Activated CD4-positive, alpha-beta T cell treated with anti-CD3 and anti-CD28 coated beads, Interleukin-2, amount 50 U/mL, for 48 hours (primary cell): ENCODE results near the gene CSMD2.

ENCODE experiments used
- DNase-seq, 2 experiments: peaks; one replicate each; pipeline ENCODE4 v3.0.0-alpha.2; 2020

The CSMD2 gene

GRCh38 chr1:33948291-33948690 lies 216.7 kb downstream of the CSMD2 start:
- DNase-seq: no peak

DNA sequence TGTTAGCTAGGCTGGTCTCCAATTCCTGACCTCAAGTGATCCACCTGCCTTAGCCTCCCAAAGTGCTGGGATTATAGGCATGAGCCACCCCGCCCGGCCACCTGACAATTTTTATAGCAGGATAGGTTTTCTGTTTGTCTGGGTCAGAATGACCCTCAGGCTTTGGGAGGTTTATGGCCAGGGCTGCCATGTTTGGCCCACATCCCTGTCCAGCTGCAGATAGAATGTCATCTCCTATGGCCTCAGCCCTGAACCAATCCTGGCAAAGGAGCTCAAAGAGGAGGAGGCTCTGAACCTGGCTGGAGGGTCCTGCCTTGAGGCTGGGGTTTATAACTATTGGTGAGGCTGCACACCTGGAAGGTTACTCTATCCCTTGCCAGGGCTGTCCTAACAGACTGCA lies 218.2 kb downstream of the CSMD2 start:
- no peak for DNase-seq

GRCh38 chr1:33944846-33945245 lies 220.2 kb downstream of the CSMD2 start:
- DNase-seq: no peak

- no peak for DNase-seq
Measured at GRCh38 chr1:33943978-33944377, 221.1 kb downstream of the CSMD2 start.

GRCh38 chr1:33932871-33933270 lies 232.2 kb downstream of the CSMD2 start:
- DNase-seq: no peak

- DNase-seq: no peak
Measured at GRCh38 chr1:33931111-33931475, 233.9 kb downstream of the CSMD2 start.

DNA sequence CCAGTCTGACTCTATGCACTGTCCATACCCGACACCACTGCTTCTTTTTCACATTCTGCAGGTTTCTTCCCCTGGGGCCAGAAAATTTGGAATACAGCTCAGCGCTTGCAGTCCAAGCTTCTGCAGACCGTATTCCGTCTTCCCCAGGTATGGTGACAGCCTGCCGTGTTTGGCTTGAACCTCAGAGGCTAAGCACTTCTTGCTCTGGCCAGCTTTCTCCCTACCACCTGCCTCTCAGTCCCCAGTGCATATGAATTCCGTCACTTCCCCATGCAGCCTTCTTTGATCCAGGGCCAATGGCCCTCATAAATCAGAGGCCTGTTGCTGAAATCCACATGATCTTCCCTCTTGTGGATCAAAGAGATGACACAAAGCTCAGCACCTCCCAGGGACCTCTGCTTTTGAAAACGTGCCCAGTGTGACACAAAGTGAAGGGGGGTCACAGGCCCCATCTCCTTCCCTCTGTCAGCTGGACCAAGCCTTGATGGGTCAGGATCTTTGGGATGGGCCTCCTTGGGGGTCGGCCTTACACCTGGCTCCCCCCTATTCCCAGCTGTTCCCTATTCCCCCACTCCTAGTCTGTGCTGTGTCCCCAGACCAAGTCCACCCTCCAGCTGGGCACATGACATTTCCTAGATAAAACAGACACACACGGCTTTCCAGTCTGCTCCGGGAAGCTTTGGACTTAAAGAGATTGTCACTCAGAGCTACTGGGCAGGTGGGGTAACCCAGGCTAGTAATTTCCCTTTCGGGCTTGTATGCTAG lies 234.5 kb downstream of the CSMD2 start:
- no peak for DNase-seq

DNA sequence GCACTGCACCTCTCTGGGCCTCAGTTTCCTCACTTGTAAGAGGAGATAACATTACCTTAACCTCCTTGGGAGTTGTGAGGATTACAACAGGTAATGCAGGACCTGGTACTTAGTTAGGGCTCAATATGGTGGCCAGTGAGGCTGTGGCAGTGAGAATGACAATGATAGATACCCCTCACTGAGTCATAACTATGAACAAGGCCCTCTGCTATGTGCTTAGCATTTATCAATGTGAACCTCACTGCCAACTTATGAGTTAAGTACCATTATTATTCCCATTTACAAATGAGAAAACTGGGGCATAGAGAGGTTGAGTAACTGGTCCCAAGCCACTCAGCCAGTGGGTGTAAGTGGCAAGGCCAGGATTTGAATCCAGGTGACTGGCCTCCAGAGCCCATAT lies 236.8 kb downstream of the CSMD2 start:
- no peak for DNase-seq

GRCh38 chr1:33927721-33928120 lies 237.3 kb downstream of the CSMD2 start:
- no peak for DNase-seq

DNA sequence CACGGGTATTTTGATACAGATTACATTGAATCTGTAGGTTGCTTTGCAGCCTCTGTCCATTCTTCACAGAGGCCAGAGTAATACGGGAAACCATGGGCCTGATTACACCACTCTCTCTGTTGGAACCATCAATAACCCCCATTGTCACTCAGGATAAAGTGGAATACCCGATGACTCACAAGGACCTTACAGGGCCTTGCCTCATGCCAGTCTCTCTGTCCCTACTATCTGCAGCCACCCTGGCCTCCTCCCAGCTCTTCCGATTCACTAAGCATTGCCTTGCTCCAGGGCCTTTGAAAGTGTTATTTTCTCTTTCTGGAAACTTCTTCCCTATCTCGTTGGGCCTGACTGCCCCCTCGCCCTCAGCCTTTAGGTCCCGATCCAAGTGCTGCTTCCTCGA lies 239.4 kb downstream of the CSMD2 start:
- DNase-seq: no peak

GRCh38 chr1:33921281-33921680 lies 243.7 kb downstream of the CSMD2 start:
- DNase-seq: no peak

DNA sequence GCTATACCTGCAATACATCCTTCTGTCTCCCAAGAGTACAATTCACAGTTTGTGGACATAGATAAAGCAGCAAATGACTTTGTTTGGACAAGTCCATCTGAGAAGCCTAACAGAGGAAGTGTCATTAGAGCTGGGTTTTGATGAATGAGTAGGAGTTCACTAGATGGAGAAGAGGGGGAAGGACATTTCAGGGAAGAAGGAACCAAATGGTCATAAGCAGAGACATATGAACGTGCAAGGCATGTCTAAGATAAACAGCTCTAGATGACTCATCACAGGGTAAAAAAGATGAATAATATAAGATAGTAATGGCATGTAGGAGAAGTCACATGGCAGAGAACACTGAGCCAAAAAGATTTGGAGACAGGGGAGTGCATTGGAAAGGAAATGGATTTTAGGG lies 246.7 kb downstream of the CSMD2 start:
- DNase-seq: no peak

- no peak for DNase-seq
Measured at GRCh38 chr1:33916786-33917185, 248.2 kb downstream of the CSMD2 start.

GRCh38 chr1:33914531-33914930 lies 250.5 kb downstream of the CSMD2 start:
- no peak for DNase-seq

GRCh38 chr1:33908324-33908956 lies 256.6 kb downstream of the CSMD2 start:
- DNase-seq: no peak

- no peak for DNase-seq
Measured at GRCh38 chr1:33906156-33906555, 258.9 kb downstream of the CSMD2 start.

GRCh38 chr1:33905241-33905640 lies 259.8 kb downstream of the CSMD2 start:
- DNase-seq: no peak

GRCh38 chr1:33903210-33903589 lies 261.8 kb downstream of the CSMD2 start:
- no peak for DNase-seq

DNA sequence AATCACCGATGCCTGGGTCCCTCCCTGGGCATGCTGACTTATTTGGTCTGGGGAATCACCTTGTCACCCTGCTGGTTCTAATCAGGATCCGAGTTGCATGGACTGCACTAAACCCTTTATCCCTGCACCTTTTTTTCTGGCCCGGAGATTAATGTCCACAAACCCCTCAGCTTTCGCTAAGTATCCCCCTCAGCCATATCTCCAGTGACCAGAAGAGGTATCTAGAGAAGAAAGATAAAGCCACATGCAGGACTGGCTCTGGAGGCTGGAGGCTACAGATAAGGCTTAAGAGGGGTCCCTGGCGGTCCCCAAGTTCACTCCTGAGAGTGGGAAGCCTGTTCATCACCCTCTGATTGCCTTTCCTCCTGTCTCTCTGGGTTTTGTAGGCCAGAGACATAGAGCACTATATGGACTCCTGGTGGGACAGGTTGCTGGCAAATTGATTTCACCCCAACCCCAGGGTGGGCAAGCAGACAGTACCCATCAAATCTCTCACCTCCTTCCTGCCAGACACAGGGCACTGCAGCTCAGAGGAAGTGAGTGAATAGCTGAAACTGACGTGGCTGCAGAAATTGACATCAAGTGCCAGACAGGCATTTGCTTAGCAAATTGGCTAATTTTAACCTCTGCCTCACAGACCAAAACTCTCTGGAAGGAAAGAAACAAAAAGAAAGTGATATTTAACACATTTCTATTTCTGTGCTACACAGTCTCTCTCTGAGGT lies 262.4 kb downstream of the CSMD2 start:
- DNase-seq: no peak

DNA sequence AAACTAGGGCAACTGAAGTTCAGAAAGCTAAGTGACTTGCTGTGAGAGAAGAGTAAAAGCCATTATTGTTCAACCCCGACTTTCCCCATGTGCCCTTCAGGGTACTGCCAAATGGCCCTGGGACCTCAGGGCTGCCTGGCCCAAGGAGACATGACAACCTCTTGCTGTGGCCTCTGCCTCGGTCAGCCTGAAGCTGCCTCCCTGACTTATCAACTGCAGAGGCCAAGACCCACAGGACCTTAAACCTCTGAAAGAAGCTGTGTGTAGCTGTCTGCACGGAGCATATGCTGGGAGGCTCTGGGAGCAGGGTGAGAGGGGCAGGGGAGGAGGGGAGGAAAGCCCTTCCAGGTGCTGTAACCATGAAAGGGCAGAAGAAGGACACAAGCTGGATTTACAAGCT lies 265.3 kb downstream of the CSMD2 start:
- DNase-seq: no peak

DNA sequence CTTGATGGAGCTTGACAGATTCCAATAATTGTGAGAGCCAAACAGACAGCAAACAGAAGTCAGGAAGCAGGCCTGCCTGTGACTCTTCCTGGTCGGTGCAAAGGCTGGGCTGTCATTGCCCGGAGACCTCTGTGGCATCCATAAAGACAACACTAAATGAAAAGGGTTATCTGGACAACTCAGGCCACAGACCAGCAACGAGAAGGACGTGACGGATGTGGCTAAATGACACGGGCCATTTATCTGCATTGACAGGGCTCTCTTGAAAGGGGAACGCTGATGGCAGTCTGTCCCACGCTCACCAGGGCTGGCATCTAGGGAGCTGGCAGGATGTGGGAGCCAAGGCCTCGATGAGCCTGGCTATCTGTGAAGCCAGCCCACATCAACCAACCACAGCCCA lies 266.1 kb downstream of the CSMD2 start:
- no peak for DNase-seq

GRCh38 chr1:33898406-33898805 lies 266.6 kb downstream of the CSMD2 start:
- DNase-seq: no peak

DNA sequence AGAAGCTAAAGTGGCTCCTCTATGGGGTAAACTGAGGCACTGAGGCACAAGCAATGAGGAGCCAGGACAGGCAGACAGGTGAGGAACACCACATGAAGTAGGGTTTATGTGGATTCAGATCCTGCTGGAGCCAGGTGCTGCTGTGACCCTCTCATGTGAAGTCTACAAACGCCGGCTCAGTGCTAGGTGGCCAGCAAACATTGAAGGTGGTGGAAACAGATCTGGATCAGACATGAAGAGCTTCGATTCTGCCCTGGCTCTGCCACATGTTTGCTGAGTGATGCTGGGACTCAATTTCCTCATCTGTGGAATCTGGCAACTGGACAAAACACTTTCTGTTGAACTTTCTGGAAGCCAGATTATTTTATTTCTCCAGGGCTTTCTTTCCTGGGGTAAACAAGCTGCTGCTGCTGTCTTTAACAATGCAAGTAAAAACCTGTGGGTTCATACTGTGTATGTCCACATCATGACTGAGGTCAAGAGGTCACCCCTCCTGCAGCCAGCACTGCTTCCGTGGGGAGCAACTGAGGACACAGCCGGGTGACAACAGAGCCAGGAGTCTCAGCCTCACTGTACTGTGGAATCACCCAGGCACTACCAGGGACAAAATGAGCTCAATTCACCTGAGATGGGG lies 267.8 kb downstream of the CSMD2 start:
- no peak for DNase-seq

GRCh38 chr1:33895976-33896375 lies 269.1 kb downstream of the CSMD2 start:
- no peak for DNase-seq
